ENCODE measurements around the gene CLIC3.

CLIC3 gene

GRCh38 chr9:136997371-136997770 lies 1.0 kb upstream of the CLIC3 start:
- DNase-seq (ENCODE audit: low read depth): no peak
- no peak overlapping the region for H3K4me3 ChIP-seq (ENCODE audit: low read length)
- no peak for TF ChIP-seq CTCF (conservative IDR thresholded peaks at IDR 0.05; ENCODE audit: low read length)

- peak overlapping the region; percentile 24; the same call in 1 of the 2 replicates for H3K4me3 ChIP-seq (ENCODE audit: low read length)
- DNase-seq (ENCODE audit: low read depth): peak; percentile 36
- no peak for TF ChIP-seq CTCF (conservative IDR thresholded peaks at IDR 0.05; ENCODE audit: low read length)
Observed at GRCh38 chr9:136995772-136996311, 526 bp downstream of the CLIC3 start.

- H3K4me3 ChIP-seq (ENCODE audit: low read length): no peak overlapping the region
- no peak for TF ChIP-seq CTCF (conservative IDR thresholded peaks at IDR 0.05; ENCODE audit: low read length)
- DNase-seq (ENCODE audit: low read depth): no peak
Observed at GRCh38 chr9:136995362-136995761, 1.0 kb downstream of the CLIC3 start.

GRCh38 chr9:136994888-136995230 lies 1.5 kb downstream of the CLIC3 start:
- DNase-seq (ENCODE audit: low read depth): no peak
- no peak for TF ChIP-seq CTCF (conservative IDR thresholded peaks at IDR 0.05; ENCODE audit: low read length)
- no peak overlapping the region for H3K4me3 ChIP-seq (ENCODE audit: low read length)

GRCh38 chr9:136994180-136994887 lies 2.0 kb downstream of the CLIC3 start:
- DNase-seq (ENCODE audit: low read depth): no peak
- no peak for TF ChIP-seq CTCF (conservative IDR thresholded peaks at IDR 0.05; ENCODE audit: low read length)
- no peak overlapping the region for H3K4me3 ChIP-seq (ENCODE audit: low read length)

GRCh38 chr9:136992819-136993369 lies 3.5 kb downstream of the CLIC3 start:
- no peak for TF ChIP-seq CTCF (conservative IDR thresholded peaks at IDR 0.05; ENCODE audit: low read length)
- peak overlapping the region; percentile 74 for H3K4me3 ChIP-seq (ENCODE audit: low read length)
- no peak for DNase-seq (ENCODE audit: low read depth)
